AG08395 (cell line): Measurements from ENCODE around the gene LRRC8E.
A peak's percentile ranks its signal among the peaks of the same experiment; 100 is the strongest.

Source experiments
- DNase-seq: peaks from one replicate; pipeline ENCODE4 v3.0.0; 2012; ENCODE audit warnings: mixed read lengths, low spot score

The LRRC8E gene

GRCh38 chr19:7888145-7888825 is at the start of gene LRRC8E:
Gene LRRC8E, plus strand, starts transcription at chr19:7888510. Its CDS starts 7,094 bp downstream, at chr19:7895604.
- DNase-seq: peak; percentile 85

GRCh38 chr19:7839476-7839875 is 48.8 kb upstream of the LRRC8E start:
- DNase-seq: no peak

GRCh38 chr19:7840629-7841028 is 47.7 kb upstream of the LRRC8E start:
- no peak for DNase-seq

- no peak for DNase-seq
Measured at GRCh38 chr19:7841751-7842660, 46.3 kb upstream of the LRRC8E start.

- DNase-seq: no peak
Measured at GRCh38 chr19:7842661-7843294, 45.5 kb upstream of the LRRC8E start.

- no peak for DNase-seq
Measured at GRCh38 chr19:7843521-7843920, 44.8 kb upstream of the LRRC8E start.

GRCh38 chr19:7844405-7844804 is 43.9 kb upstream of the LRRC8E start:
- no peak for DNase-seq

GRCh38 chr19:7844951-7845350 is 43.4 kb upstream of the LRRC8E start:
- DNase-seq: no peak

GRCh38 chr19:7845390-7846154 is 42.7 kb upstream of the LRRC8E start:
- no peak for DNase-seq

- no peak for DNase-seq
Measured at GRCh38 chr19:7846155-7846646, 42.1 kb upstream of the LRRC8E start.

- DNase-seq: no peak
Measured at GRCh38 chr19:7847664-7848063, 40.6 kb upstream of the LRRC8E start.

- DNase-seq: no peak
Measured at GRCh38 chr19:7848779-7849457, 39.4 kb upstream of the LRRC8E start.

- no peak for DNase-seq
Measured at GRCh38 chr19:7849631-7849999, 38.7 kb upstream of the LRRC8E start.

- DNase-seq: no peak
Measured at GRCh38 chr19:7850000-7850813, 38.1 kb upstream of the LRRC8E start.

- DNase-seq: no peak
Measured at GRCh38 chr19:7850945-7851622, 37.2 kb upstream of the LRRC8E start.

GRCh38 chr19:7851623-7852500 is 36.4 kb upstream of the LRRC8E start:
- DNase-seq: no peak

GRCh38 chr19:7852851-7853769 is 35.2 kb upstream of the LRRC8E start:
- peak; percentile 86 for DNase-seq

- no peak for DNase-seq
Measured at GRCh38 chr19:7853770-7854128, 34.6 kb upstream of the LRRC8E start.
